Pancreas (tissue), 10 donors: Measurements from ENCODE around the gene SRSF6. TPM values are rescaled to one million over a fixed set of nuclear protein-coding genes. Genes with fewer than 3 reads are reported as not detected.
"Not testable (repeated sequence)": the region's sequence is repeated elsewhere in the genome, so short reads cannot be mapped to it uniquely, and the experiment has no call there.

Experiments used
- ATAC-seq, 4 donors: fragments of 200-7000 bp; cut with Tn5 transposase; one replicate each; pipeline versions ENCODE4 v1.8.0 to v1.9.1; 2020; ENCODE audit warnings: mild to moderate bottlenecking in 4 of 4, moderate library complexity in 4 of 4
- DNase-seq, 6 donors: peaks; one replicate each; pipeline ENCODE4 v3.0.0-alpha.2; 2020
- FAIRE-seq: peaks from 2 replicates; lab custom pipeline; 2012; peaks lifted over from hg19 to GRCh38; lab: Jason Lieb, UNC
- H3K27ac ChIP-seq, 4 donors: fragments of 200-600 bp; sonication (generic); 1 replicate in 3 of 4; 2 replicates in 1 of 4; pipeline versions ENCODE4 v1.5.0 to v1.8.0; 2020
- H3K27me3 ChIP-seq, 4 donors: fragments of 200-600 bp; one replicate each; pipeline ENCODE4 v1.8.0; 2021
- H3K36me3 ChIP-seq, 3 donors: fragments of 200-600 bp; sonication (generic) in 1 of 3; one replicate each; pipeline versions ENCODE4 v1.5.0 to v1.8.0; 2020 to 2021
- H3K4me1 ChIP-seq, 3 donors: fragments of 200-600 bp; one replicate each; pipeline ENCODE4 v1.8.0; 2021
- H3K4me3 ChIP-seq, 4 donors: fragments of 200-600 bp; sonication (generic) in 2 of 4; one replicate each; pipeline versions ENCODE4 v1.5.0 to v1.8.0; 2020 to 2021
- H3K9me3 ChIP-seq, 4 donors: fragments of 200-600 bp; one replicate each; pipeline ENCODE4 v1.8.0; 2021
- CTCF ChIP-seq, 4 donors: fragments of 200-600 bp; sonication (generic) in 3 of 4; IDR thresholded peaks; one replicate each; pipeline versions ENCODE4 v1.5.0 to v1.8.0; 2021; ENCODE audit warnings: antibody characterized with exemption in 4 of 4
- WGBS, 2 donors: extraction: QIAGEN DNeasy Blood & Tissue Kit; methylation state at CpG; one replicate each; pipeline ENCODE4 v1.1.7; 2013; 5-methylcytosine and 5-hydroxymethylcytosine counted together
- intact Hi-C, 3 donors: fragments of 100-400 bp; cut with DNase I; formaldehyde crosslinking; loops; one replicate each; pipeline versions ENCODE4 v1.11.1 to v1.14.2; 2022
- polyA plus RNA-seq, 2 donors: library from polyadenylated mRNA; stranded (reverse); fragments of 200-250 nt; gene quantifications; one replicate each; pipeline ENCODE4 v1.2.3, GENCODE V29; 2013
- total RNA-seq, 6 donors: library from RNA; stranded (reverse); fragmentation: NEBNext Ultra II Directional in 4 of 6; extraction: Animal tissue kit (Norgen Biotek cat#: 25700) in 4 of 6; gene quantifications; one replicate each; pipeline versions ENCODE4 v1.2.1 to v1.2.4, GENCODE V29; 2021 to 2023
- donor health status: healthy with polysubstance abuse.
- donor health status: DM: no; HTN: no; CAD: no; lungs with moderate emphysema.
- donor health status: DM: no; HTN: no; CAD: no.
- donor health status: control.
- donor health status: control.
- donor health status: Bipolar disorder and iron deficiency.
- donor health status: DM: yes; HTN: yes; CAD: no.
- donor health status: DM: no; HTN: no; CAD: no.
- donor health status: DM: no; HTN: no; CAD: no.
- donor health status: DM: yes; HTN: yes; CAD: no.

The SRSF6 gene
- total and polyA plus RNA-seq, 8 donors: 53.9 to 113 (median 80.7) TPM

- no peaks in the 10 kb centered on the region for H3K9me3 ChIP-seq
- ATAC-seq: no peak
- WGBS, 2 donors: 91 to 93% methylated on average over 2 of the region's 2 CpGs
- H3K27me3 ChIP-seq: no peaks in the 10 kb centered on the region
- no peak for TF ChIP-seq CTCF (IDR thresholded peaks at IDR 0.05)
- H3K4me3 ChIP-seq: no peak overlapping the region
- no peaks in the 10 kb centered on the region for H3K4me1 ChIP-seq
- DNase-seq: no peak
- intact Hi-C loops: no loop called here
- no peak overlapping the region for H3K27ac ChIP-seq
- no peak for FAIRE-seq
- H3K36me3 ChIP-seq: no peaks in the 10 kb centered on the region
Observed at GRCh38 chr20:43490038-43490437, 32.3 kb downstream of the SRSF6 start.

- H3K4me3 ChIP-seq: no peak overlapping the region
- no peaks in the 10 kb centered on the region for H3K36me3 ChIP-seq
- H3K27ac ChIP-seq: no peak overlapping the region
- H3K9me3 ChIP-seq: no peaks in the 10 kb centered on the region
- no peaks in the 10 kb centered on the region for H3K27me3 ChIP-seq
- DNase-seq: no peak
- WGBS, 2 donors: 90 to 97% methylated on average over 3 of the region's 3 CpGs
- no peaks in the 10 kb centered on the region for H3K4me1 ChIP-seq
- intact Hi-C loops: no loop called here
- no peak for FAIRE-seq
- TF ChIP-seq CTCF (IDR thresholded peaks at IDR 0.05): no peak
- no peak for ATAC-seq
Observed at GRCh38 chr20:43492101-43492500, 34.4 kb downstream of the SRSF6 start.

DNA sequence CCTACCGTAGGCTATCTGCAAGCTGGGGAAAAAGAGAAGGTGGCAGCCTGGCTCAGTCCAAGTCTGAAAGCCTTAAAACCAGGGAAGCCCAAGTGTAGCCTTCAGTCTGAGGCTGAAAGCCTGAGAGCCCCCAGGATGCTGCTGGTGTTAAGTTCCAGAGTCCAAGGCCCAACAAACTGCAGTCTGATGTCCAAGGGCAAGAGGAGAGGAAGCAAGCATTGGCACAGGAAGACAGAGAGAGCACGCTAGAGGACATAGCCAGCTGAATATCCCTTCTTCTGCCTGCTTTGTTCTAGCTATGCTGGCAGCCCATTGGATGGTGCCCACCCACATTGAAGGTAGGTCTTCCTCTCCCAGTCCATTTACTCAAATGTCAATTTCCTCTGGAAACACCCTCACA is 37.7 kb downstream of the SRSF6 start:
- no peak for DNase-seq
- WGBS, 2 donors: 45 to 64% methylated on average over 2 of the region's 2 CpGs
- H3K4me3 ChIP-seq: no peak overlapping the region
- H3K27ac ChIP-seq: no peak overlapping the region
- no peaks in the 10 kb centered on the region for H3K36me3 ChIP-seq
- no peak for TF ChIP-seq CTCF (IDR thresholded peaks at IDR 0.05)
- intact Hi-C loops: no loop called here
- no peaks in the 10 kb centered on the region for H3K4me1 ChIP-seq
- no peak for ATAC-seq
- no peaks in the 10 kb centered on the region for H3K27me3 ChIP-seq
- no peak for FAIRE-seq
- no peaks in the 10 kb centered on the region for H3K9me3 ChIP-seq

- H3K4me3 ChIP-seq, H3K9me3 ChIP-seq, ATAC-seq, H3K4me1 ChIP-seq, H3K27ac ChIP-seq, intact Hi-C loops, H3K27me3 ChIP-seq, FAIRE-seq, DNase-seq, H3K36me3 ChIP-seq: not testable (repeated sequence)
- 86 to 89% methylated on average over 8 of the region's 8 CpGs for WGBS, 2 donors
Observed at GRCh38 chr20:43502021-43502420, 44.3 kb downstream of the SRSF6 start.

DNA sequence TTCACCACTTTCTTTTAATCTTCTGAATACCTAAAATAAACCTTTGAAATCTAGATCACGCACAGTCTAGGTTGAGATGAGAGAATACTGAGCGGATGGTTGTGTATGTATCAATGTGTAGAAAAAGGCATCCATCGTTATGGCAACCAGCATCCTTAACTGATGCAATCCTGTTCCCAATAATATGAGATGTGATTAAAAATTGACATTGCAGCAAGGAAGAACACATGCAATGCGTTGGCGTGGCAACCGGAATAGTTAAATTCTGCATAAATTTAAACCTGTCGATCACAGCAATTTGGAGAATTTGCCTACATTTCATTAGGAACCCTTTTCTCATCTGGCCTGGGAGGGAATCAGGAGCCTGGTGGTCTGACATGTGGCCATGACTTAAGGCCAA is 48.5 kb downstream of the SRSF6 start:
- intact Hi-C loops: no loop called here
- DNase-seq (no peak), FAIRE-seq (no peak), ATAC-seq (no peak)
- 92 to 93% methylated on average over 7 of the region's 7 CpGs for WGBS, 2 donors
- no peak for TF ChIP-seq CTCF (IDR thresholded peaks at IDR 0.05)
- H3K4me3 ChIP-seq: no peak overlapping the region
- H3K27ac ChIP-seq: no peak overlapping the region
- H3K27me3 ChIP-seq: no peaks in the 10 kb centered on the region
- no peaks in the 10 kb centered on the region for H3K4me1 ChIP-seq
- no peaks in the 10 kb centered on the region for H3K9me3 ChIP-seq
- H3K36me3 ChIP-seq: no peaks in the 10 kb centered on the region
